Kidney (tissue), 14 donors: ENCODE data around the gene MOB3B. TPM values are rescaled to one million over a fixed set of nuclear protein-coding genes. Genes with fewer than 3 reads are reported as not detected.

Experiments
- DNase-seq, 5 donors: peaks; one replicate each; pipeline ENCODE4 v3.0.0-alpha.2; 2013 to 2020
- FAIRE-seq: peaks from 2 replicates; lab custom pipeline; 2012; peaks lifted over from hg19 to GRCh38; lab: Jason Lieb, UNC
- H3K27ac ChIP-seq, 2 donors: one replicate each; pipeline ENCODE4 v1.7.0; 2013; ENCODE audit warnings: low read depth in 2 of 2, low read length in 2 of 2, inconsistent platforms in 1 of 2
- H3K27me3 ChIP-seq: one replicate; pipeline ENCODE4 v1.7.1; 2013; ENCODE audit warnings: low read length, inconsistent platforms; ENCODE audit not compliant: control insufficient read depth, insufficient read depth
- H3K36me3 ChIP-seq, 3 donors: one replicate each; pipeline versions ENCODE4 v1.7.0 to v1.7.1; 2013; ENCODE audit warnings: low read length in 3 of 3, control low read depth in 1 of 3, inconsistent platforms in 1 of 3; ENCODE audit not compliant: insufficient read depth in 3 of 3, control insufficient read depth in 2 of 3
- H3K4me1 ChIP-seq, 3 donors: one replicate each; pipeline versions ENCODE4 v1.7.0 to v1.7.1; 2013; ENCODE audit warnings: low read length in 3 of 3, inconsistent platforms in 1 of 3, low read depth in 1 of 3; ENCODE audit not compliant: control insufficient read depth in 2 of 3, insufficient read depth in 2 of 3
- H3K4me3 ChIP-seq, 3 donors: one replicate each; pipeline versions ENCODE4 v1.7.0 to v1.8.1; 2013; ENCODE audit warnings: low read length in 3 of 3, control low read depth in 1 of 3, inconsistent platforms in 1 of 3
- H3K9ac ChIP-seq, 3 donors: one replicate each; pipeline versions ENCODE4 v1.7.0 to v1.7.1; 2013; ENCODE audit warnings: low read length in 3 of 3, control low read depth in 1 of 3, inconsistent platforms in 1 of 3
- H3K9me3 ChIP-seq, 3 donors: one replicate each; pipeline versions ENCODE4 v1.7.0 to v1.7.1; 2013; ENCODE audit warnings: low read length in 3 of 3, control low read depth in 1 of 3, inconsistent platforms in 1 of 3; ENCODE audit not compliant: control insufficient read depth in 2 of 3, insufficient read depth in 1 of 3
- intact Hi-C: fragments of 100-400 bp; cut with DNase I; formaldehyde crosslinking; loops from one replicate; pipeline ENCODE4 v1.11.1; 2022
- polyA plus RNA-seq: library from polyadenylated mRNA; stranded (reverse); fragments of 350-450 nt; fragmentation: Illumina TruSeq; extraction: RNeasy Lipid Tissue Mini Kit (QIAGEN cat#74804); gene quantifications from one replicate; pipeline ENCODE4 v1.2.3, GENCODE V29; 2014; ENCODE audit warnings: low read depth, low replicate concordance; ENCODE audit not compliant: insufficient read depth
- total RNA-seq: library from RNA; stranded (reverse); fragmentation: NEBNext Ultra II Directional; extraction: Animal tissue kit (Norgen Biotek cat#: 25700); gene quantifications from one replicate; pipeline ENCODE4 v1.2.1, GENCODE V29; 2021
- TF ChIP-seq, protein P1 (sequence below): IDR thresholded peaks from 3 replicates; pipeline ENCODE4 v1.5.1; 2012; ENCODE audit warnings: mild to moderate bottlenecking, moderate library complexity, borderline replicate concordance; ENCODE audit not compliant: insufficient read depth; ENCODE audit errors: extremely low read depth
- donor health status: control.
- donor health status: control.
- donor health status: control.
- donor health status: control.
- donor health status: control.
- donor health status: DM: yes; HTN: yes; CAD: no.
- donor health status: Normal renal cell carcinoma (clear cell type).

The MOB3B gene
- total and polyA plus RNA-seq, 2 donors from 2014 or later: 5.9 to 22.5 TPM

- intact Hi-C loops: no loop called here
- Histone ChIP-seq H3K9me3 (no peaks in the 10 kb centered on the region), H3K4me1 (peaks cover 0 to 7% (median 3%) of the 10 kb centered on the region in 3 donors), H3K27ac (no peak overlapping the region), H3K27me3 (no peaks in the 10 kb centered on the region), H3K9ac (no peak overlapping the region), H3K4me3 (no peak overlapping the region), H3K36me3 (peaks cover 0 to 5% (median under 1%) of the 10 kb centered on the region in 3 donors)
- TF ChIP-seq, protein P1, sequence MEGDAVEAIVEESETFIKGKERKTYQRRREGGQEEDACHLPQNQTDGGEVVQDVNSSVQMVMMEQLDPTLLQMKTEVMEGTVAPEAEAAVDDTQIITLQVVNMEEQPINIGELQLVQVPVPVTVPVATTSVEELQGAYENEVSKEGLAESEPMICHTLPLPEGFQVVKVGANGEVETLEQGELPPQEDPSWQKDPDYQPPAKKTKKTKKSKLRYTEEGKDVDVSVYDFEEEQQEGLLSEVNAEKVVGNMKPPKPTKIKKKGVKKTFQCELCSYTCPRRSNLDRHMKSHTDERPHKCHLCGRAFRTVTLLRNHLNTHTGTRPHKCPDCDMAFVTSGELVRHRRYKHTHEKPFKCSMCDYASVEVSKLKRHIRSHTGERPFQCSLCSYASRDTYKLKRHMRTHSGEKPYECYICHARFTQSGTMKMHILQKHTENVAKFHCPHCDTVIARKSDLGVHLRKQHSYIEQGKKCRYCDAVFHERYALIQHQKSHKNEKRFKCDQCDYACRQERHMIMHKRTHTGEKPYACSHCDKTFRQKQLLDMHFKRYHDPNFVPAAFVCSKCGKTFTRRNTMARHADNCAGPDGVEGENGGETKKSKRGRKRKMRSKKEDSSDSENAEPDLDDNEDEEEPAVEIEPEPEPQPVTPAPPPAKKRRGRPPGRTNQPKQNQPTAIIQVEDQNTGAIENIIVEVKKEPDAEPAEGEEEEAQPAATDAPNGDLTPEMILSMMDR: no peak
- FAIRE-seq (no peak), DNase-seq (no peak)
These were observed 41.4 kb upstream of the MOB3B start for GRCh38 chr9:27571011-27571410.

DNA sequence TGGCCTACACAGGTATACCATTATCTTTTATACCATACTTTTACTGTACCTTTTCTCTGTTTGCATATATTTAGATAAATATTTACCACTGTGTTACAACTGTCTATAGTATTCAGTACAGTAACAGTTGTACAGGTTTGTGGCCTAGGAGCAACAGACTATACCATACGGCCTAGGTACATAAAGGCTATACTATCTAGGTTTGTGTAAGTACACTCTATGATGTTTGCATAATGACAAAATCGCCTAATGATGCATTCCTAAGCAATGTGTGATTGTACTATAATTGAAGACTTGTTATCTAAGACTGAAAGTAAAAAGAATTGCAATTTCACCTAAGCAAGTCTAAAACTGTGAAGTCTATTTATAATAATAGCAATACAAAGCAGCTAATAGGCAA lies 39.8 kb upstream of the MOB3B start:
- TF ChIP-seq, protein P1: no peak
- FAIRE-seq (no peak), DNase-seq (no peak)
- Histone ChIP-seq H3K27me3 (no peaks in the 10 kb centered on the region), H3K9me3 (no peaks in the 10 kb centered on the region), H3K4me1 (peaks cover 0 to 7% (median 3%) of the 10 kb centered on the region in 3 donors), H3K36me3 (peaks cover 0 to 5% (median 2%) of the 10 kb centered on the region in 3 donors), H3K27ac (no peak overlapping the region), H3K4me3 (no peak overlapping the region), H3K9ac (no peak overlapping the region)
- intact Hi-C loops: no loop called here

- TF ChIP-seq, protein P1: no peak
- Histone ChIP-seq H3K27ac (no peak overlapping the region), H3K9ac (no peak overlapping the region), H3K27me3 (no peaks in the 10 kb centered on the region), H3K36me3 (peaks cover 0 to 5% (median 2%) of the 10 kb centered on the region in 3 donors), H3K4me3 (no peak overlapping the region), H3K9me3 (no peaks in the 10 kb centered on the region), H3K4me1 (no peaks in the 10 kb centered on the region)
- intact Hi-C loops: no loop called here
- DNase-seq (no peak), FAIRE-seq (no peak)
These were observed 36.5 kb upstream of the MOB3B start for GRCh38 chr9:27566118-27566517.

DNA sequence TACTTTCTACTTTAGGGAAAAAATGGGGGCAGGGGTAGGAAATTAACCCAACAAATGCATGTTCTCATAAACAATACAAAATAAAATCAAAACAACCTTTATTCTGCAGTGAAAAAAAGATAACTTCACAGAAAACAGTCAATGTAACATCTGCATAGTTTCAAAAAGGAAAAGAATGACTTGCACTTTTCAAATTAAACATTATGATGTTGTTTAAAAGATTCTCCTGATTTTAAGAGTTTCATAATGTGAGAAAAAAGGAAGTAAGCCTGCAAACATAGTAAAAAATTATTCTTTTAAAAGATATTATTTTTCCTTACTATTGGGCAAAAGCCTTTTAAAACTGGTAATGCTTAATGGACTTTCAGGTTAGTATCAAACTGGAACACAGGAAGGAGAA lies 36.1 kb upstream of the MOB3B start:
- H3K4me1 ChIP-seq: no peaks in the 10 kb centered on the region
- no peak overlapping the region for H3K27ac ChIP-seq
- H3K4me3 ChIP-seq: no peak overlapping the region
- no peak for FAIRE-seq
- DNase-seq: no peak
- no peaks in the 10 kb centered on the region for H3K27me3 ChIP-seq
- intact Hi-C loops: no loop called here
- no peaks in the 10 kb centered on the region for H3K9me3 ChIP-seq
- TF ChIP-seq, protein P1: no peak
- peaks cover 0 to 5% (median 4%) of the 10 kb centered on the region in 3 donors for H3K36me3 ChIP-seq
- H3K9ac ChIP-seq: no peak overlapping the region
